Measurements from ENCODE around the gene SSBP3.

Gene SSBP3

DNA sequence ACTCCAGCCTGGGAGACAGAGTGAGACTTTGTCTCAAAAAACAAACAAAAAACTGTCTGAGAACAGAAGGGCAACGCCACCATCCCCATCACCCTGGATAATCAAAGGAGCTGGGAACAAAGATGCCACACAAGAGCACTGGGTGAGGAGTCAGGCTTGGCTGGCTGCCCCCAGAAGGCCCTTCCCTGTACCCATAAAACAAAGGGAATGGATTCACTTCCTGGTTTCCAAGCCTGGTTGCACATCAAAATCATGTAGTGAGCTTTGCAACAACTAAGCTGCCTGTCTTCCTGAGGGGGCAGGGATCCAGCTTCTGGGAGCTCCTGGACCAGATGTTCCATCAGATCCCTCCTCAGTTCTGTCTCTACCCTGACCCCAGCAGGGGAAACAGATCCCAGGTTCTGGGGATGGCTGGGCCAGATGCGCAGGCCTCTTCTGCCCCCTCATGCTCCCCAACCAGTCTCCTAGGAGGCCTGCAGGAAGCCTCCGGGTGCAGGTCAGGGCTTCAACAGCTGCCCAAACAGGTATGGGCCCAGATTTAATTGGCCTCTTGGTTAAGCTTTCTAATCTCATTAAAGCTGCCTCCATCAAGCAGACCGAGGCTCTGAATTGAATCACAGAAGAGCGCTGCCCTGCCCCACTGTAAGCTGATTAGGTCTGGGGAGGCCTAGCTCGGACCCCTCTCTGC, 108.5 kb downstream of the SSBP3 start:
- DNase-seq (ENCODE audit: low spot score in 2 of 2) (no peak), ATAC-seq (no peak)
- no peak overlapping the region for H3K4me3 Mint-ChIP-seq
- H3K9me3 Mint-ChIP-seq = no peaks in the 10 kb centered on the region
- H3K4me1 Mint-ChIP-seq = peaks cover 91% of the 10 kb centered on the region
- H3K36me3 Mint-ChIP-seq = no peaks in the 10 kb centered on the region
- H3K27ac Mint-ChIP-seq = peak overlapping the region; percentile 71

DNA sequence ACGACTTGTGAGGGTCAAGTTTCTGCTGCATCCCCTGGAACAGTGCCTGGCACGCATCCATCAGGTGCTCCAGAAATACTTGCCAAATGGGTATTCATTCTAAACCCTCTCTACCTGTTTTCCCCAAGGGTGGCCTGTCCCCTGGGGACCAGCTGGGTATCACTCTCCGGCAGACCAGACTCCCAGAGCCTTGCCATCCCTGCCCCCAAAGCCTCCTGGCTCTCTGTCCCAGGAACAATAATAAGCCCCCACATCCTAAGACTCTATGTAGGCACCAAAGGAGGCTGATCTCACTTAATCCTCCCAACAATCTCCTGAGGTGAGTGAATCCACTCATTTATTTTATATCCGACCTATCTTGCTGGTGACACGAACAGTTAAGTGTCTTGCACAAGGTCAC, 109.5 kb downstream of the SSBP3 start:
- Mint-ChIP-seq H3K4me1 (peaks cover 91% of the 10 kb centered on the region), H3K36me3 (no peaks in the 10 kb centered on the region), H3K4me3 (no peak overlapping the region), H3K27ac (peak overlapping the region; percentile 71), H3K9me3 (no peaks in the 10 kb centered on the region)
- DNase-seq (ENCODE audit: low spot score in 2 of 2) = no peak
- no peak for ATAC-seq

DNA sequence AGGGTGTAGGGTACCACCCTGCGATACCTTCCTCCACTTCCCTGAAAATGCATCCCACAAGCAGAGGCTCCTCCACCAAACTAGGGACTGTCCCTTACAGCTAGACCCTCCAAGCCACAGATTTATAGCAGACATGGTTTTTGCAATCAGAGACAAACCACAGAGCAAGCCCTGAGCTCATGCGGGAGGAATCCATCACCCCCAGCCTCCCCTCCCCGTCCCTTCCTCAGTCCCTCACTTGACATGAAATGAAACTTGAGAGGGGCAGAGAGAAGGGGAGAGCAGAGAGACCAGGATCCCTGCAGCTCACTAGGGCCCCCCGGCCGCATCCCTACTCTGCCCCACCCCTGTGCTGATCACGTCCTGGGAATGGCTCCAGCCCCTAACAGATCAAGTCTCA, 111.3 kb downstream of the SSBP3 start:
- Mint-ChIP-seq H3K36me3 (no peaks in the 10 kb centered on the region), H3K4me3 (no peak overlapping the region), H3K9me3 (no peaks in the 10 kb centered on the region), H3K4me1 (peaks cover 87% of the 10 kb centered on the region), H3K27ac (peak overlapping the region; percentile 71)
- DNase-seq (ENCODE audit: low spot score in 2 of 2) (no peak), ATAC-seq (no peak)

GRCh38 chr1:54292002-54292911, 113.9 kb downstream of the SSBP3 start:
- Mint-ChIP-seq H3K4me1 (peaks cover 86% of the 10 kb centered on the region), H3K9me3 (no peaks in the 10 kb centered on the region), H3K27ac (peak overlapping the region; percentile 78), H3K4me3 (no peak overlapping the region), H3K36me3 (peaks cover 3% of the 10 kb centered on the region)
- no peak for DNase-seq (ENCODE audit: low spot score in 2 of 2)
- ATAC-seq = no peak

GRCh38 chr1:54291276-54292001, 114.8 kb downstream of the SSBP3 start:
- Mint-ChIP-seq H3K4me3 (no peak overlapping the region), H3K27ac (peak overlapping the region; percentile 78), H3K4me1 (peaks cover 87% of the 10 kb centered on the region), H3K36me3 (peaks cover 6% of the 10 kb centered on the region), H3K9me3 (no peaks in the 10 kb centered on the region)
- ATAC-seq (no peak), DNase-seq (ENCODE audit: low spot score in 2 of 2) (no peak)

DNA sequence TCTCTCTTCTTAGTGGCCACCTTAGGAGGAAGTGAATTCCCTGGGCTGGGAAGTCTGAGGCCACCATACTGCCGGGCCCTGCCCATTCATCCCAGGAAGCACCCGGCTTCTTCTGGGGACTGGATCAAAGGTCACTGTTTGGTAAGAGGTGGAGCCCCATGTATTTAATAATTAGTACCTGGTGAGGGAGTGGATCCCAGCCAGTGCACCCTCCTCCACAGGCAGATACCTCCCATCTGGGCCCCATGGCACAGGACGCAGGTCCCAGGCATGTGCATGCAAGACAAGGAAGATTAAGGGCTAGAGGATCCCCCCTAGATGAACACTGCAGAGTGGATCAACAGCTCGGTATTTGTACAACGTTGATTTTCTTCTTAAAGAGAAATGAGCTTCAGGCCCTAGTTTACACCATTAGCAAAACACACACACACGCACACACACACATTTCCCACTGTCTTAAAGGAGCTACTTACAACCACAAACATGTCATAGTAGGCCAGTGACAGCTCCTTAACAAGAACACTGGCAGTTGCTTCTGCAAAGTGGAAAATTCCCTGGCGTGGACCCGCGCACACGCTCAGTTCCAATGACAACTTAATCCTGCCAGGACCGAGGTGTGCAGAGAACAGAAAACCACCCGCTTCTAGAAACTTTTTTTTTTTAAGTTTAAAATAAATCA, 115.5 kb downstream of the SSBP3 start:
- ATAC-seq = no peak
- H3K36me3 Mint-ChIP-seq = peaks cover 6% of the 10 kb centered on the region
- H3K27ac Mint-ChIP-seq = peak overlapping the region; percentile 82
- H3K9me3 Mint-ChIP-seq = no peaks in the 10 kb centered on the region
- DNase-seq (ENCODE audit: low spot score in 2 of 2) = no peak
- H3K4me1 Mint-ChIP-seq = peaks cover 88% of the 10 kb centered on the region
- no peak overlapping the region for H3K4me3 Mint-ChIP-seq

- H3K4me3 Mint-ChIP-seq = peak overlapping the region; percentile 4
- ATAC-seq (no peak), DNase-seq (ENCODE audit: low spot score in 2 of 2) (no peak)
- peaks cover 9% of the 10 kb centered on the region for H3K36me3 Mint-ChIP-seq
- H3K9me3 Mint-ChIP-seq = no peaks in the 10 kb centered on the region
- H3K4me1 Mint-ChIP-seq = peaks cover 88% of the 10 kb centered on the region
- H3K27ac Mint-ChIP-seq = peak overlapping the region; percentile 82
Observed at GRCh38 chr1:54289712-54290233, 116.4 kb downstream of the SSBP3 start.

DNA sequence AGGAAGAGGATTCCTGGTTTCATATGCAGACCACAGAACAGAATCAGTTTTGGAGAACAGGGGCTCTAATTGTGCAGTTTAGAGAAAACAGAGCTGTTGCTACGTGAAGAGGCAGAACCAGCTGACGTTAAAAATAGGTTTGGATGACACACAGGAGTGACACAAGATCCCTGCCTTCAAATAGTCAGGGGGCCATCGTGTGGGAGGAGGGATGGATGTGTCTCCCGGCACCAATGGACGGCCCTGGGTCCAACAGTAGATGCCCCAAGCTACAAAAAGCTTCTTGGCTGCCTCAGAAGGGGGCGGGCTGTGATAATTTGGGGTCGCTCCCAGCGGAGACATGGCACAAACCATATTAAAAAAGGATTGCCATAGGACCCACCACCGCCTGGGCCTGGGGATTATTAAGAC, 118.4 kb downstream of the SSBP3 start:
- H3K27ac Mint-ChIP-seq = peak overlapping the region; percentile 93
- ATAC-seq (no peak), DNase-seq (ENCODE audit: low spot score in 2 of 2) (no peak)
- peaks cover 12% of the 10 kb centered on the region for H3K36me3 Mint-ChIP-seq
- peak overlapping the region; percentile 64 for H3K4me3 Mint-ChIP-seq
- peaks cover 86% of the 10 kb centered on the region for H3K4me1 Mint-ChIP-seq
- H3K9me3 Mint-ChIP-seq = no peaks in the 10 kb centered on the region

DNA sequence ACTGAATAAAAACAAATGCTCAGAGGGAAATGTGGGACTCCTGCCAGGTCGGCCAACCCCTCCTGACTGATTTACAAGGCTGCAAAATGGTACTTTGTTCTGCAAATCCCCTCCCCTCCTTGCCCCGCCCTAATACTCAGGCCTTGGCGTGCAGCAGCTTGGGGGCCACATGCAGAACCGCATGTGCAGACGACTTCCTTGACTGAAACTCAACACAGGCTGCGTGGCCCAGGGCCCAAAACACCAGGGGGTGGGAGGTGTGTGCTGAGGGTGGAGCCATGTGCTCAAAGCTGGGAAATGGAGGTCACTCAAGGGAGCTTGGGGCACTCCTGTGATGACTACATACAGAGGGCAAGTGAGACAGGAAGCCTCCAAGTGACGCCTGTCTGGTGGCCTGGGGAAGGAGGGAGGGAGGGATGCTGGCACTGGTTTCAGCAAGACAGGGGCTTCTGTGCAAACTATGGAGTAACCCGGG, 119.0 kb downstream of the SSBP3 start:
- peak overlapping the region; percentile 93 for H3K27ac Mint-ChIP-seq
- H3K36me3 Mint-ChIP-seq = peaks cover 12% of the 10 kb centered on the region
- H3K9me3 Mint-ChIP-seq = no peaks in the 10 kb centered on the region
- DNase-seq (ENCODE audit: low spot score in 2 of 2) = peak; percentile 28 to 77
- H3K4me1 Mint-ChIP-seq = peaks cover 86% of the 10 kb centered on the region
- peak overlapping the region; percentile 64 for H3K4me3 Mint-ChIP-seq
- ATAC-seq = peak; percentile 94

GRCh38 chr1:54285815-54286345, 120.3 kb downstream of the SSBP3 start:
- Mint-ChIP-seq H3K4me3 (peak overlapping the region; percentile 64), H3K36me3 (peaks cover 12% of the 10 kb centered on the region), H3K4me1 (peaks cover 80% of the 10 kb centered on the region), H3K27ac (peak overlapping the region; percentile 93), H3K9me3 (no peaks in the 10 kb centered on the region)
- DNase-seq (ENCODE audit: low spot score in 2 of 2) = no peak
- ATAC-seq = no peak

DNA sequence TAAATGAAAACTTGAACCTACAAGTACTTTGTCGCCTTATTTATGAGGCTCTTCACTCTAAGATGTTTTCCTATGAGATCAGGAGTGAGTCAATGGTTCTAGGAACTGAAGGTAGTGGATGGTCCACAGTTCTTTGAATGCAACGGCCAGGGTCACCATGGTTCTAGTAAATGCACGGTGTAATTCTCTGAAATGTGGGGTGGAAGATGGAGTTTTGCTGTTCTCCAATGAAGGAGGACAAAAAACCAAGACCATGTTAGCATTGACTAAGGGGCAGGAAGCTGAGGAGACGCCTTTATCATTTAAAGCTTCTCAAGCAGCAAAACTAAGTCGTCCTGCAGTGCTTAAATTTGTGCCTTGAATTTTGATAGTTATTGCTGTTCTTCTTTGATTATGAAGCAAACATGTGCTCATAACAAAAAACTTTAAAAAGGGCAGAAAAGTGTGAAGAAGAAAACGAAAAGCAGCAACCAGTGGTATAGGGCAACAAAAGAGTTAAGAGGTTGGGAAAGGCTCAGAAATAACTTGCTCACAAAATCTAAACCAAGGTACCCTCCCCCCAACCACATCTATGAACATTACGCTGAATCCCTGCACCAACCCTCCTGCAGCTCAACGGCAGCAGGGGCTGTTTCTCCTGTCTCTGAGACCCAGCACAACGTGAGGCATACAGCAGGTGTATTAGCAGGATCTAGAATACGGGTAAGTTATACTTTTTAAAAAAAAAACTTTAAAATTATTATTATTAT, 121.2 kb downstream of the SSBP3 start:
- Mint-ChIP-seq H3K9me3 (no peaks in the 10 kb centered on the region), H3K4me3 (peak overlapping the region; percentile 64), H3K4me1 (peaks cover 79% of the 10 kb centered on the region), H3K27ac (peak overlapping the region; percentile 93), H3K36me3 (peaks cover 19% of the 10 kb centered on the region)
- ATAC-seq = peak; percentile 71
- no peak for DNase-seq (ENCODE audit: low spot score in 2 of 2)

DNA sequence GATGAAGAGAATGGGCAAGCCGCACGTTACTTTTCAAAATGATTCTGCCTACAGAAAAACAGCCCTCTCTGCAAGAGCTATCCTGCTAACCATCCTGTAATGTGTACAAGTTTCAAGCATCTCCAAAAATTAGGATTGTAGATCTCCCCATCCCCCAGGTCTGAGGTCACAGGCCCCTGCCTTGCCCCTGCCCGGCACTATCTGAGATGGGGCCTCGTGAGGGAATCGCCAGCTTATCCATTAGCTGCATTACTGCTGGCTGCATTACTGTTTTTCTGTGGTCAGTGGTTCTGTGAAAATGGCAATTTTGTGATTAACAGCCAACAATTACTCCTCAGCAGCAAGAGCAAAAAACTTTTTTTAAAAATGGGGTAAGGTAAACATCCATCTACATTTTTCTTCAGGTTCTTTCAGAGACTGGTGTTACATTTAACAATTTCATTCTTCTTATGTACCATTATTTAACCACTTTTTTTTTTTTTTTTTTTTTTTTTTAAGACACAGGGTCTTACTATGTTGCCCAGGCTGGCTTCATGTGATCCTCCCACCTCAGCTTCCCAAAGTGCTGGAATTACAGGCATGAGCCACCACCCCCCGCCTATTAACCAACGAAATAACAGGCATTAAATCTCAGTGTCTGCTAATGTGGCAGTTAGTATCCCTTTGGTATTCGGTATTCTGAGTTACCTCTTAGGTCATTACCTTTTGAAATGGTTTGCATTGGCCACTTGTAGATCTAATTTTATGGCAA, 122.4 kb downstream of the SSBP3 start:
- H3K4me3 Mint-ChIP-seq = no peak overlapping the region
- peaks cover 79% of the 10 kb centered on the region for H3K4me1 Mint-ChIP-seq
- peak overlapping the region; percentile 83 for H3K27ac Mint-ChIP-seq
- no peaks in the 10 kb centered on the region for H3K9me3 Mint-ChIP-seq
- no peak for DNase-seq (ENCODE audit: low spot score in 2 of 2)
- ATAC-seq = no peak
- H3K36me3 Mint-ChIP-seq = peaks cover 19% of the 10 kb centered on the region

DNA sequence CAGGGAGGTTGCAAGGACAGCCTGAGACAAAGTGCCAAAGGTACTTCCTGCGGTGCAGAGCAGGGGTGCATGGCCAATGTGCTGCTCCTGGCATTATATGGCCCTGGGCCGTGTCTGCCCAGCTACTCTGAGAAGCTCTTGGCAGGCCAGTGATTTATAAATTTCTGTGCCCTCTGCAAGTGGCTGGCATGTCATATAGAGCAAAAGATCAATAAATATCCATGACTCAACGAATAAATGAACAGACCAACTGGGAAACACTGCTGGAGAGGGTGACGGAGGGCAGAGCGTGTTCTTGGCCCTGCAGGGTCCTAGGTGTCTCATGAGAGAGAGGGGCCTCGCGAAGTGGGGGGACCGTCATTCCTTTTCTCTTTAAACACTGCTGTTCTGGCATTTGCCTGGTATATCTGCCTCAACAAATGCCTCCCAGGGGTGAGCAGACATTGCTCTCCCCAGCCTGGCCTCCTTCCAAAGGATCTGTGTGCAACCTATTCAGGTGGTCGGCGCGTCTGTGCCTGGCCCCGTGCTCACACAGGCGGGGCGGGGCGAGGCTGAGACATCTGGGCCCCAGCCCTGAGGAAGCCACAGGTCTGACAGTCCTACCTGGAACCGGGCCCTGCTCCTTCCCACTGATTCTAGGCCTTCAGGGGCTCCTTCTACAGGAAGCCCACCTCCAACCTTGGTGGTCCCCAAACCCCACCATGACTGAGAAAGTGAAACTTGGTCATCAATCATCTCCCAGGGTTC, 123.9 kb downstream of the SSBP3 start:
- H3K4me1 Mint-ChIP-seq = peaks cover 73% of the 10 kb centered on the region

More for the DNA sequence above, 123.9 kb downstream of the SSBP3 start:
- Mint-ChIP-seq H3K27ac (peak overlapping the region; percentile 83), H3K9me3 (no peaks in the 10 kb centered on the region), H3K4me3 (no peak overlapping the region), H3K36me3 (peaks cover 16% of the 10 kb centered on the region)
- no peak for ATAC-seq
- DNase-seq (ENCODE audit: low spot score in 2 of 2) = no peak
